Endometrial microvascular endothelial cells (primary cell): ENCODE results near the gene PROP1. TPM values are rescaled to one million over a fixed set of nuclear protein-coding genes. Genes with fewer than 3 reads are reported as not detected.
"Not testable (repeated sequence)": the region's sequence is repeated elsewhere in the genome, so short reads cannot be mapped to it uniquely, and the experiment has no call there.

Experiments
- in situ Hi-C: cut with HindIII; loops from 2 replicates; pipeline ENCODE4 v1.10.0; 2017; ENCODE audit warnings: low sequenced_read_pairs, low pct_unique_long_range_greater_than_20kb; ENCODE audit errors: inconsistent ontology term
- total RNA-seq: library from RNA; depleted of rRNA; stranded (reverse); fragments of >200 nt; gene quantifications from one replicate; pipeline ENCODE4 v1.2.3, GENCODE V29; 2015; ENCODE audit errors: inconsistent ontology term

PROP1 gene
- total RNA-seq, 1 donor from 2014 or later, result not detected

GRCh38 chr5:177983763-177984583, 12.1 kb downstream of the PROP1 start:
- in situ Hi-C loops, result no loop called here

GRCh38 chr5:177982956-177983355, 13.1 kb downstream of the PROP1 start:
- in situ Hi-C loops, result no loop called here

GRCh38 chr5:177982072-177982727, 13.8 kb downstream of the PROP1 start:
- in situ Hi-C loops, result no loop called here

GRCh38 chr5:177981296-177982071, 14.6 kb downstream of the PROP1 start:
- in situ Hi-C loops, result no loop called here

- in situ Hi-C loops, result no loop called here
Measured at GRCh38 chr5:177980743-177981151, 15.3 kb downstream of the PROP1 start.

- in situ Hi-C loops, result not testable (repeated sequence)
Measured at GRCh38 chr5:177977600-177977999, 18.4 kb downstream of the PROP1 start.

GRCh38 chr5:177973066-177973635, 22.9 kb downstream of the PROP1 start:
- in situ Hi-C loops, result no loop called here

GRCh38 chr5:177972613-177973012, 23.4 kb downstream of the PROP1 start:
- in situ Hi-C loops, result no loop called here

GRCh38 chr5:177972014-177972413, 24.0 kb downstream of the PROP1 start:
- in situ Hi-C loops, result not testable (repeated sequence)

GRCh38 chr5:177968661-177969211, 27.3 kb downstream of the PROP1 start:
- in situ Hi-C loops, result no loop called here

GRCh38 chr5:177967221-177967887, 28.7 kb downstream of the PROP1 start:
- in situ Hi-C loops, result no loop called here

- in situ Hi-C loops, result no loop called here
Measured at GRCh38 chr5:177966839-177967166, 29.2 kb downstream of the PROP1 start.

- in situ Hi-C loops, result no loop called here
Measured at GRCh38 chr5:177966009-177966838, 29.8 kb downstream of the PROP1 start.

- in situ Hi-C loops, result no loop called here
Measured at GRCh38 chr5:177964471-177964870, 31.6 kb downstream of the PROP1 start.

- in situ Hi-C loops, result no loop called here
Measured at GRCh38 chr5:177963966-177964365, 32.1 kb downstream of the PROP1 start.

GRCh38 chr5:177959315-177959714, 36.7 kb downstream of the PROP1 start:
- in situ Hi-C loops, result no loop called here

GRCh38 chr5:177958696-177959095, 37.3 kb downstream of the PROP1 start:
- in situ Hi-C loops, result no loop called here

- in situ Hi-C loops, result no loop called here
Measured at GRCh38 chr5:177957241-177957640, 38.8 kb downstream of the PROP1 start.
